ENCODE data around the gene OAF.
"Not testable (repeated sequence)": the region's sequence is repeated elsewhere in the genome, so short reads cannot be mapped to it uniquely, and the experiment has no call there.

Gene OAF

DNA sequence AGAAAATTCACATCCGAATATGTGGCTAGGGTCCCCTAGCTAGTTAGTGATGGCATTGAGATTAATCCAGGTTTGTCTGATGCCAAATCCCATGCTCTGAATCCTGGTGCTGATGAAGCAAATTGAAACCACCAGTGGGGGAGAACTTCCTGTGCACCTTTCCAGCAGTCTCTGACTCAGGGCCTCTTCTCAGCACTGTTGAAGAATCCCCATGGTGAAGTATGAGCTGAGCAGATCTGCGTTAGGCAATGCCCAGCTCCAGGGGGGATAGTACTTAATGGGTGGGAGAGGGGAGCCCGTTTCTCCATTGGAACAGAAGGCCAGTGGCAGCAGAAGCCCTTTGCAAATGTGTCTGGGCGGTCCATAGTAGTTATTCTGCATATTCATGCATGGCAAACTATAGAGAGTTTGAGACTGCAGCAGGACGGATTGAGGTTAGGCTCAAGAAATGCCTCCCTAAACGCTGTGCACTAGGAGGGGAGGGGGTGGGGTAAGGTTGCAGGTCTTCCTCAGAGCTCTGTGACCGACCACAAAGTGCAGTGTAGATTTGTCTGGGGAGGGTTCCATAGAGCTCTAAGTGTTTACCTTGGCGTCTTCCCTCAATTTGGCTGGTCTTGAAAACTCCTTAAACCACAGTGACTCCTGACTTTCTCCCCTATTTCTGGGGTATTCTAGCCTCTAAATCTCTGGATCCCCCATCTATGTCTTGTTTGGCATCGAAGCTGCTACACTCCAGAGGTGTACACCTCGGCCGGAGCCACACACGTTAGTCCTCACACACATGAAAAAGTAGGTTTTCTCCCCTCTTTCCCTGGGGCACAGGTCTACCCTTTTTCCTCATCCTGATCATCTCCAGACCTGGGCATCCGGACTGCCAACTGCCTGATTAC is 33.9 kb downstream of the OAF start:
- DNase-seq = no peak

- DNase-seq = no peak
These were observed 34.6 kb downstream of the OAF start for GRCh38 chr11:120245434-120245833.

GRCh38 chr11:120248551-120249278 is 37.9 kb downstream of the OAF start:
- no peak for DNase-seq

DNA sequence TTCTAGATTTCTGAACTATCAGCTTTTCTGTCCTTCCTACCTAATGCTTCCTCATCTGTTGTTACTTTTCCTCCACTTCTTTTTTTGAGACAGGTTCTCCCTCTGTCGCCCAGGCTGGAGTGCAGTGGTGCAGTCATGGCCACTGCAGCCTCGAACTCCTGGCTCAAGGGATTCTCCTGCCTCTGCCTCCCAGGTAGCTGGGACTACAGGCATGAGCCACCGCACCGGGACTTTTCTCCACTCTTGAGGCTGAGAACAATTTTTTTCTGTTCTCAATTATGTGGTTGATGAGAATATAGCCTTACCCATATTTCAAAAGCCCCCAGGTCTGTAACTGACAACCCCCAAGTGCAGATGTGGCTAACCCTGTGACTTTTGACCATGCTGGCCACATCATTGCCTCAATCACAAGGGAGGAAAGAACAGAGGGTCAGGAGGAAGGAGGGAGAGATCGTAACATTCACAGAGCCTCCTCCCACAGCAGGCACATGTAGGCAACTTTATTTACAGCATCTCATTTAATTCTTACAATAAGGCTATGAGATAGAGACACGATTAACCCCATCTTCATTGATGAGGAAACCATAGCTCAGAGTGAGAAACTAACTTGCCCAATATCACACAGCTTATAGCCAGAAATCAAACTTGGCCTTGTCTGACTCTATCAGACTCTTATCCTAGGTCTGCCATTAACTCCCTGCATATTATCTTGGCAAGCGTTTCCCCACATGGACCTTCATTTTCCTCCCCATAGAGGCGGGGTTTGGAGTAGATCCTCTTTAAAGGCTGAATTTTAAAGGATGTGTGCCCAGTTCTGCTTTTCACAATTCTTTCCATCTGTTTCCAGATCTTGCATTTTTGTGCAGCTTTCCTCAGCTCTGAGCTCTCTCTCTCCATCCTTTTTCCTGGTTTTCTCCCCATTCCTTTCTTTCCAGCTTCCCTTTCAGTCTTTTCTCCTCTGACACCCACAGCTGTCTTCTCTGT is 38.7 kb downstream of the OAF start:
- no peak for DNase-seq

DNA sequence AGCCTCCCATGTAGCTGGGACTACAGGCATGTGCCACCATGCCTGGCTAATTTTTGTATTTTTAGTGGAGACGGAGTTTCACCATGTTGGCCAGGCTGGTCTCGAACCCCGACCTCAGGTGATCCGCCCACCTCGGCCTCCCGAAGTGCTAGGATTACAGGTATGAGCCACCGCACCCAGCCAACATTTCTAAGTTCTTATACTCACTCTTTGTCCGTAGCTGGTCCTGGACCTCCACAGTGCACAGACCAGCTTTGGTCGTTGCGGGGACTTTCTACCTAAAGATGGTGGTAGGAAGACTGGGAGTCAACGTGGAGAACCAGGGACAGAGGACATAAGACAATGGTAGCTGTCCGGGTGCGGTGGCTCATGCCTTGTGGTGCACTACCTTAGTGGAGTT is 42.5 kb downstream of the OAF start:
- DNase-seq = not testable (repeated sequence)

- DNase-seq = no peak
These were observed 44.1 kb downstream of the OAF start for GRCh38 chr11:120254788-120255518.

GRCh38 chr11:120255519-120255866 is 44.7 kb downstream of the OAF start:
- no peak for DNase-seq

DNA sequence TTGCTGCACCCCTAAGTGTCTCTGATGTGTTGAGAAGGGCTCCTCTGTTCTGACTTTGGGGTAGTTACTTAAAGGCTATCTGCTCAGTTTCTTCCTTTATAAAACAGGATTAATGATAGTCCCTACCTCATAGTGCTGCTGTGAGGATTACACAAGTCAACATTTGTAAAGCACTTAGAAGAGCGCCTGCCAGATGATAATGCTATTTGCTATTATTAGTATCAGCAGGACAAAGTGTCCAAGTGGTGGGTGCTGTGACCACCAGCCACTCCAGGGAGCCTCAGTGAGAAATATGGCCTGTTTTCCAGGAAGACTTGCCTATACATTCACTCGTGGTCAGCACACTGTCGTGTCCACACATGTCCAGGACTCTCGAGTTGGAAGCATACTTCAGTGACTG is 45.3 kb downstream of the OAF start:
- no peak for DNase-seq

- DNase-seq = no peak
These were observed 45.9 kb downstream of the OAF start for GRCh38 chr11:120256779-120257178.

DNA sequence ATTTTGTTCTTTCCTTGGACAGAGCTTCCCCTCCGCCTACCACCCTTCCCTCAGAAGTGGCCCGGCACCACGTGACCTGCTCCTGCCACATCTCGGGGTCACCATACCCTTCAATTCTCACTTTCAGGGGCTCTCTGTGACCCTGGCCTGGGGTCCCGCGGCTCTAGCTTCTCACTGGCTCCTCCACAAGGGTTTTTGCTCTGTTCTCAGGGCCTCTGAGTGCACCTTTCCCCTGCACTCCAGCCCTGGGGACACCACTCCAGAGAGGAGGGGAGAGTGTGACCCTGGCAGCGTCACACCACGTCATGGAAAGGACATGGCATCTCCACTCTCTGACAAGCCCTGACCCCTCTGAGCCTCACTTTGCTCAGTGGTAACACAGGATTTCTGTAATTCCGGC is 46.5 kb downstream of the OAF start:
- DNase-seq = no peak

GRCh38 chr11:120258661-120259060 is 47.8 kb downstream of the OAF start:
- DNase-seq = no peak

GRCh38 chr11:120259241-120259640 is 48.4 kb downstream of the OAF start:
- DNase-seq = no peak

DNA sequence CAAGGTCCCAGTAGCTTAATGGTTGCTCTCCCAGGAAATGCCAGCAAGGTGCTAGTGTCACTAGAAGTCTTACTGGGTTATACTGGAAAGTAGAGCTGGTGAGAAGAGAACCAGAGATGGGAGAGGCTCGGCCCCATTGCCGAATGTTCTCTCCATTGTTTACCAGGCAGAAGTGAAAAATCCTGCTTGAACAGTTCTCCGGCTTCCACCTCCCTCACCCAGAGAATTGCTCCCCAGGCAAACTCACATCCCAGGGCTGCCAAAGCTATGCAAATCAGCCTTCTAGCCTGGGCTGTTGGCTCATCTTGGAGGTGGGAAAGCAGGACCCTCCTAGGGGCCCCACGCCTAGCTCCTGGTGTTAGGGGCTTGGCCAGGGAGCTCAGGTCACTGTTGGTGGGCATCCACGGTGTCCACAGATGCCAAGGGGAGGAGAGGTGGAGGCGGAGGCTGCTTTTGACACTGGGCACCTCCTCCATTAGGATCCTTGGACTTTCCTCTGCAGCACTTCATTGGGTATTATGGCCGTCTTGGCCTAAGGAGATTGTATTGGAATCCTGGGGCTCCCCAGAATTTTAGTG is 49.2 kb downstream of the OAF start:
- no peak for DNase-seq

DNA sequence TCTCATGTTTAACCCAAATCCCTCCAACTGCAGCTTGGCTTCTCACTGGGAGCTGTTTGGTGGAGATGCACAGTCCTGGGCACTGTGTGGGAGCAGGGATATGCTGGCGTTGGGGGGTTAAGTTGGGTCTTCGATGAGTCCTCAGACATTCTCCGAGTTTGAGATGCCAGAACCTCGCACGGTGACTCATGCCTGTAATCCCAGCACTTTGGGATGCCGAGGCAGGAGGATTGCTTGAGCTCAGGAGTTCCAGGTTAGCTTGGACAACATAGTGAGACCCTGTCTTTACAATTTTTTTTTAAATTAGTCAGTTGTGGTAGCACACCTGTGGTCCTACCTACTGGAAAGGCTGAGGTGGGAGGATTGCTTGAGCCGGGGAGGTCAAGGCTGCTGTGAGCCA is 49.8 kb downstream of the OAF start:
- no peak for DNase-seq

- no peak for DNase-seq
These were observed 50.5 kb downstream of the OAF start for GRCh38 chr11:120261321-120261720.

- no peak for DNase-seq
These were observed 51.1 kb downstream of the OAF start for GRCh38 chr11:120261931-120262330.

DNA sequence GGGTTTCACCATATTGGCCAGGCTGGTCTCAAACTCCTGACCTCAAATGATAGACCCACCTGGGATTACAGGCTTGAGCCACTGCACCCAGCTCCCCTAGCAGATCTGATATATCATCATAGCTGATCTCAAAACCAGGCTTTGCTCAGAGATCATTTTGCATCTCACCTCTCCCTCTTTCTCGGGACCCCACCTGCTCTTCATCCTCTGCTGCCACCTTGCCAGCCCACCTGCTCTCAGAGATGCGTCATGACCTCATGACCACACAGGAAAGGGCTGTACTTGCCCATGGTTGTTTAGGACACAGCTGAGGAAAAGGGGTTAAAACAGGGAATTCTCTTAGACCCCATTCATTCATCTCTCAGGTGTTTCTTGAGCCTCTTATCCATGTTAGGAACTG is 56.5 kb downstream of the OAF start:
- no peak for DNase-seq

DNA sequence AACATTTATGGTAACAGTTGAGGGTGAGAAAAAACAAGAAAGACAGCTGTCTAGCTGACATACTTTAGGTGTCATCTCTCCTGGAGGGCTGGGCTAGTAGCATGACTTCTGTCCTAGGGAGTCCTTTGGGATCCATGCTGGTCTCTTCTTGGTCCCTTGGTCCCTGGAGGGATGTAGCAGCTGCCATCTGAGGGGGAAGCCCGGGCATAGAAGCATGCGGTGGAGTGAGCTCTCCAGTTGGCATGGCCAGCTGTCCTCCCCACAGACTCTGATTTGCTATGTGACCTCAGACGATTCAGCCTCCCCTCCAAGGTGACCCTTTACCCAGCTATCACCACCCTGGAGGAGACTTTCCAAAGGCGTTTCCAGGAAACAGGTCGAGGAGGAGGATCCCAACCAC is 57.9 kb downstream of the OAF start:
- DNase-seq = no peak

GRCh38 chr11:120270386-120270785 is 59.6 kb downstream of the OAF start:
- DNase-seq = no peak

DNA sequence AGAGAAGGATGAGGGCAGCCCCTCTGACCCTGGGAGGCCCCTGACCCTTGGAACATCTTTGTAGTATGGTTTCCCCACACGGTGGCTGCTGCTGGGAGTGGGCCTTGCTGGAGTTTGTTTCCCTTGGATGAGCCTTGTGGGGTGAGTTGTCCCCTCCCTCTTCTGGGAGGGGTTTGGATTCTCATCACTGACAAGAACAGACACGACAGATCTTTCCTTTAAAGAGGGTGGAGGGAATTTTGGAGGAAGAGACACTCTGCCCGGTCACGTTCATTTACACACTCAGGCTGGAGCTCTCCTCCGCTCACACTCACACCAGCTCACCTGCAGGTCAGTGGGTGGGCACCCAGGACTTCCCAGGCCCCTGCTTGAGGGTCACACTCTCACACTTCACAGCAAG is 60.8 kb downstream of the OAF start:
- DNase-seq = no peak

GRCh38 chr11:120272303-120272702 is 61.5 kb downstream of the OAF start:
- no peak for DNase-seq

DNA sequence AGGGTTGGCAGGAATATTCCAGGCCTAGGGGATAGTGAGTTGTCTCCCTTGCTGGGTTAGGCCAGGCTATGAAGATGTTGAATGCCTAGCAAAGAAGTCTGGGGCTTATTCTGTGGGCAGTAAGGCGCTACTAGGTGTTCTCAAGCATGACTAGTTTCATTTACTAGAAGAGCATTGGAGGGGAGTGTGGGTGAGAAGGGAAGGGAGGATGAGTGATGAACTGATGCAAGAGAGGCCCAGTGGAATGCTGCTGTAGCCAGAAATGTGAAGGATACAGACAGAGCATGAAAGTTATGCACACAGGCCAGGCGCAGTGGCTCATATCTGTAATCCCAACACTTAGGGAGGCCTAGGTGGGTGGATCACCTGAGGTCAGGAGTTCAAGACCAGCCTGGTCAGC is 62.6 kb downstream of the OAF start:
- DNase-seq = no peak

Measured in CD4-positive, alpha-beta T cell treated with Interleukin-1 beta for 1 hour (primary cell).